H1 (cell line): ENCODE results near the gene TTC24. TPM values are rescaled to one million over a fixed set of nuclear protein-coding genes. Genes with fewer than 3 reads are reported as not detected.

Source experiments
- CTCF ChIA-PET: fragments of 300-600 bp; sonication (Branson Sonifier 250); formaldehyde crosslinking; loops from one replicate; lab custom pipeline; 2021; ENCODE audit not compliant: partially characterized antibody; lab: Charles Lee
- POLR2A ChIA-PET: fragments of 300-600 bp; sonication (Branson Sonifier 250); formaldehyde crosslinking; loops from one replicate; lab custom pipeline; 2021; ENCODE audit warnings: inconsistent platforms; ENCODE audit not compliant: partially characterized antibody; lab: Charles Lee
- DNase-seq, 2 experiments: peaks; one replicate each; pipeline versions ENCODE4 v3.0.0 to v3.0.0-alpha.2; 2010 to 2022; ENCODE audit warnings: low spot score in 2 of 2, low read depth in 1 of 2, mixed read lengths in 1 of 2
- FAIRE-seq: peaks from 2 replicates; lab custom pipeline; 2011; peaks lifted over from hg19 to GRCh38; lab: Jason Lieb, UNC
- H2AFZ ChIP-seq: 2 replicates; pipeline ENCODE4 v1.8.1; 2012; ENCODE audit warnings: low read length, inconsistent platforms
- H2AK5ac ChIP-seq: 2 replicates; pipeline ENCODE4 v1.6.1; 2013; ENCODE audit warnings: low read depth, low read length
- H2BK120ac ChIP-seq: replicated peaks from 2 replicates; pipeline ENCODE3; 2013; ENCODE audit warnings: low read depth, low read length, inconsistent platforms
- H2BK12ac ChIP-seq: 2 replicates; pipeline ENCODE4 v1.6.1; 2013; ENCODE audit warnings: low read depth, low read length
- H2BK15ac ChIP-seq: 2 replicates; pipeline ENCODE4 v1.6.1; 2013; ENCODE audit warnings: low read length
- H2BK20ac ChIP-seq: 2 replicates; pipeline ENCODE4 v1.6.1; 2013; ENCODE audit warnings: low read length
- H2BK5ac ChIP-seq: 2 replicates; pipeline ENCODE4 v1.6.1; 2013; ENCODE audit warnings: low read depth, low read length
- H3K14ac ChIP-seq: 2 replicates; pipeline ENCODE4 v1.6.1; 2013; ENCODE audit warnings: inconsistent platforms; ENCODE audit not compliant: insufficient read length
- H3K18ac ChIP-seq: 2 replicates; pipeline ENCODE4 v1.6.1; 2013; ENCODE audit warnings: low read length; ENCODE audit errors: extremely low read depth
- H3K23ac ChIP-seq: 2 replicates; pipeline ENCODE4 v1.6.1; 2013; ENCODE audit warnings: inconsistent platforms; ENCODE audit not compliant: insufficient read length
- H3K23me2 ChIP-seq: 2 replicates; pipeline ENCODE4 v1.6.1; 2013; ENCODE audit warnings: low read depth, low read length
- H3K27ac ChIP-seq: 2 replicates; pipeline ENCODE4 v1.6.1; 2011; ENCODE audit warnings: low read depth, low read length, inconsistent platforms
- H3K27me3 ChIP-seq, 4 experiments: replicated peaks in 1 of 4; 1 replicate in 1 of 4; 2 replicates in 3 of 4; pipeline versions ENCODE4 v1.6.1 to v1.8.1; 2011 to 2013; ENCODE audit warnings: low read length in 3 of 4, mild to moderate bottlenecking in 3 of 4, inconsistent platforms in 2 of 4, mixed read lengths in 2 of 4, moderate library complexity in 1 of 4; ENCODE audit not compliant: control insufficient read depth in 3 of 4, insufficient read depth in 3 of 4; ENCODE audit errors: extremely low read depth in 1 of 4
- H3K36me3 ChIP-seq, 4 experiments: 2 replicates each; pipeline versions ENCODE4 v1.6.1 to v1.8.1; 2011 to 2013; ENCODE audit warnings: mild to moderate bottlenecking in 4 of 4, low read length in 3 of 4, moderate library complexity in 2 of 4, control low read depth in 1 of 4, inconsistent platforms in 1 of 4; ENCODE audit not compliant: insufficient read depth in 4 of 4, control insufficient read depth in 2 of 4
- H3K4ac ChIP-seq: replicated peaks from 2 replicates; pipeline ENCODE3; 2013; ENCODE audit warnings: low read length, low read depth, mixed read lengths, inconsistent platforms; ENCODE audit not compliant: insufficient read length
- H3K4me1 ChIP-seq, 4 experiments: replicated peaks in 1 of 4; 1 replicate in 1 of 4; 2 replicates in 3 of 4; pipeline versions ENCODE4 v1.6.1 to v1.8.1; 2011 to 2013; ENCODE audit warnings: low read length in 3 of 4, inconsistent platforms in 2 of 4, mixed read lengths in 1 of 4; ENCODE audit not compliant: insufficient read depth in 4 of 4, control insufficient read depth in 3 of 4
- H3K4me2 ChIP-seq, 2 experiments: 2 replicates each; pipeline versions ENCODE4 v1.6.1 to v1.8.1; 2011 to 2013; ENCODE audit warnings: low read depth in 2 of 2, low read length in 2 of 2, control low read depth in 1 of 2, inconsistent platforms in 1 of 2, mild to moderate bottlenecking in 1 of 2; ENCODE audit not compliant: insufficient read depth in 1 of 2
- H3K4me3 ChIP-seq, 4 experiments: fragments of 200-600, 300-600 bp in 1 of 4; sonication (generic), shearing (Covaris generic), sonication (Bioruptor Twin) in 1 of 4; 2 replicates each; pipeline versions ENCODE4 v1.5.1 to v1.8.1; 2011 to 2016; ENCODE audit warnings: low read length in 4 of 4, low read depth in 3 of 4, control low read depth in 2 of 4, inconsistent platforms in 2 of 4, mild to moderate bottlenecking in 2 of 4, mixed read lengths in 1 of 4, moderate library complexity in 1 of 4; ENCODE audit not compliant: insufficient read depth in 2 of 4; ENCODE audit errors: extremely low read depth in 1 of 4
- H3K56ac ChIP-seq: replicated peaks from 2 replicates; pipeline ENCODE3; 2013; ENCODE audit warnings: low read depth, mild to moderate bottlenecking, mixed read lengths, low read length, inconsistent platforms; ENCODE audit not compliant: insufficient read length
- H3K79me1 ChIP-seq: 2 replicates; pipeline ENCODE4 v1.6.1; 2013; ENCODE audit warnings: low read depth, low read length, control low read depth
- H3K79me2 ChIP-seq, 2 experiments: 2 replicates each; pipeline versions ENCODE4 v1.6.1 to v1.8.1; 2012 to 2013; ENCODE audit warnings: low read length in 2 of 2, mild to moderate bottlenecking in 2 of 2, inconsistent platforms in 1 of 2; ENCODE audit not compliant: insufficient read depth in 2 of 2, control insufficient read depth in 1 of 2
- H3K9ac ChIP-seq, 4 experiments: replicated peaks in 1 of 4; 1 replicate in 1 of 4; 2 replicates in 3 of 4; pipeline versions ENCODE4 v1.6.1 to v1.8.1; 2011 to 2013; ENCODE audit warnings: low read depth in 3 of 4, low read length in 3 of 4, control low read depth in 2 of 4, mild to moderate bottlenecking in 2 of 4, moderate library complexity in 2 of 4, inconsistent platforms in 1 of 4; ENCODE audit errors: extremely low read depth in 1 of 4
- H3K9me3 ChIP-seq, 2 experiments: 2 replicates each; pipeline versions ENCODE4 v1.6.1 to v1.8.1; 2012 to 2013; ENCODE audit warnings: mild to moderate bottlenecking in 2 of 2, moderate library complexity in 2 of 2, control low read depth in 1 of 2, inconsistent platforms in 1 of 2, low read depth in 1 of 2, low read length in 1 of 2, mixed read lengths in 1 of 2; ENCODE audit not compliant: insufficient read depth in 2 of 2
- H4K20me1 ChIP-seq, 2 experiments: replicated peaks in 1 of 2; 2 replicates each; pipeline versions ENCODE3 to v1.8.1; 2011 to 2013; ENCODE audit warnings: inconsistent platforms in 2 of 2, low read length in 2 of 2, mild to moderate bottlenecking in 1 of 2; ENCODE audit not compliant: insufficient read depth in 2 of 2, control insufficient read depth in 1 of 2
- H4K5ac ChIP-seq: 2 replicates; pipeline ENCODE4 v1.6.1; 2013; ENCODE audit warnings: low read length, low read depth, mixed read lengths, inconsistent platforms; ENCODE audit not compliant: insufficient read length
- H4K8ac ChIP-seq: 2 replicates; pipeline ENCODE4 v1.8.0; 2013; ENCODE audit warnings: mild to moderate bottlenecking, moderate library complexity, low read length, inconsistent platforms; ENCODE audit not compliant: insufficient read depth; ENCODE audit errors: extremely low read depth
- H4K91ac ChIP-seq: replicated peaks from 2 replicates; pipeline ENCODE3; 2013; ENCODE audit warnings: low read length, mixed read lengths, inconsistent platforms; ENCODE audit not compliant: insufficient read length
- ATF3 ChIP-seq: IDR thresholded peaks from 2 replicates; pipeline ENCODE4 v1.6.1; 2011; ENCODE audit warnings: low read depth, mild to moderate bottlenecking, low read length; ENCODE audit not compliant: insufficient read depth
- CBX5 ChIP-seq: fragments of 300-800, 300-1000 bp; sonication (generic); IDR thresholded peaks from 2 replicates; pipeline ENCODE4 v1.7.1; 2016; ENCODE audit warnings: antibody characterized with exemption, low read length, low read depth
- GABPA ChIP-seq: IDR thresholded peaks from 2 replicates; pipeline ENCODE4 v1.6.1; 2011; ENCODE audit warnings: mild to moderate bottlenecking, low read length, moderate library complexity, borderline replicate concordance; ENCODE audit not compliant: insufficient read depth
- RAD21 ChIP-seq, 2 experiments: IDR thresholded peaks in 1 of 2; conservative IDR thresholded peaks in 1 of 2; 2 replicates each; pipeline ENCODE4 v1.6.1; 2011; ENCODE audit warnings: low read depth in 2 of 2, low read length in 2 of 2, improper control_type of control experiment in 1 of 2, inconsistent platforms in 1 of 2, mild to moderate bottlenecking in 1 of 2, moderate library complexity in 1 of 2
- TCF12 ChIP-seq: IDR thresholded peaks from 2 replicates; pipeline ENCODE4 v1.6.1; 2011; ENCODE audit warnings: low read depth, mild to moderate bottlenecking, low read length
- USF2 ChIP-seq: IDR thresholded peaks from 2 replicates; pipeline ENCODE4 v1.6.1; 2011; ENCODE audit warnings: low read length, improper control_type of control experiment
- YY1 ChIP-seq: IDR thresholded peaks from 2 replicates; pipeline ENCODE4 v1.6.1; 2011; ENCODE audit warnings: low read depth, mild to moderate bottlenecking, low read length
- WGBS, 2 experiments: shearing (Covaris generic) in 1 of 2; methylation state at CpG; one replicate each; pipeline versions ENCODE4 v1.1.6 to v1.1.7; 2013 to 2015; ENCODE audit warnings: low lambda C conversion rate in 2 of 2, mixed read lengths in 2 of 2, inconsistent platforms in 1 of 2, low coverage in 1 of 2, missing lambda C conversion rate in 1 of 2; ENCODE audit not compliant: insufficient replicate concordance in 2 of 2, insufficient coverage in 1 of 2, insufficient read length in 1 of 2; ENCODE audit errors: extremely low coverage in 1 of 2, missing lambda C conversion rate in 1 of 2; 5-methylcytosine and 5-hydroxymethylcytosine counted together
- polyA plus RNA-seq, 7 experiments: library from polyadenylated mRNA; depleted of rRNA in 3 of 7; stranded (reverse) in 5 of 7; unstranded in 2 of 7; fragments of >200 nt in 5 of 7; fragments of 200-250 nt in 2 of 7; gene quantifications; 1 replicate in 5 of 7; 2 replicates in 1 of 7; 4 replicates in 1 of 7; pipeline versions ENCODE4 v1.2.1 to v1.2.3, GENCODE V29; 2011 to 2013; ENCODE audit warnings: missing spikeins in 2 of 7, mixed read lengths in 2 of 7
- total RNA-seq: library from RNA; stranded (reverse); fragmentation: NEBNext Ultra II Directional; extraction: Animal tissue kit (Norgen Biotek cat#: 25700); gene quantifications from 2 replicates; pipeline ENCODE4 v1.2.1, GENCODE V29; 2021

The TTC24 gene
- total and polyA plus RNA-seq, 2 of the 8 experiments (the other 6 are each of a cell fraction or from before 2014, with no cell fraction given) = 0.08 TPM; not detected in 1

DNA sequence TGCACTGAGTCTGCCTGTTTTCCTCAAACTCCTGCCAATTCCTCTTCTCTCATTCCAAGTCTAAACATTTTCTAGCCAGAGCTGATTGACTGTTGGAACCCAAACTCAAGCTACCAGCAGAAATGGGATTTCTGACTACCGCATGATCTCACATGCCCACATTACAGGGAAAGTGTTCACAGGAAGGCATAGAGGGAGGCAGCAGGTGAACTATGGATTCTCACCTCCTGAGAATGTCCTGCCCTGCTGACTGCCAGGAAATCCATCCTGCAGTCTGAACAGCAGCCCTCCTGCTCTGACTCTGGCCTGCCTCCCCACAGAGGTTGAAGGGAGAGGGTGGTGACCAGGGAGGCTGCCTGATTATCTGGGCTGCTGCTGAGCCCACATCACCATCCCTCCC is 29.7 kb upstream of the TTC24 start:
- Histone ChIP-seq H2BK120ac (no peak overlapping the region), H3K4me1 (no peaks in the 10 kb centered on the region), H4K5ac (no peak overlapping the region), H3K23ac (no peak overlapping the region), H3K79me1 (no peaks in the 10 kb centered on the region), H3K27ac (no peak overlapping the region), H2AFZ (no peak overlapping the region), H3K4ac (no peak overlapping the region), H3K4me2 (no peak overlapping the region), H3K23me2 (no peaks in the 10 kb centered on the region), H3K18ac (no peak overlapping the region), H3K27me3 (no peaks in the 10 kb centered on the region), H3K9ac (no peak overlapping the region; a peak in 1 of 7 replicates), H3K79me2 (no peaks in the 10 kb centered on the region), H2AK5ac (no peak overlapping the region), H2BK15ac (no peak overlapping the region), H3K4me3 (no peak overlapping the region), H4K20me1 (peaks cover 0 to 8% of the 10 kb centered on the region in 2 experiments), H3K14ac (no peak overlapping the region), H2BK12ac (no peak overlapping the region), H2BK5ac (no peak overlapping the region; the same call in 1 of the 2 replicates), H4K91ac (no peak overlapping the region), H4K8ac (no peak overlapping the region), H3K36me3 (peaks cover 3 to 24% (median 13%) of the 10 kb centered on the region in 4 experiments; a peak in 6 of 8 replicates), H3K9me3 (no peaks in the 10 kb centered on the region), H3K56ac (no peak overlapping the region), H2BK20ac (no peak overlapping the region)
- WGBS, 2 experiments = 94% methylated on average over 1 of the region's 1 CpG; no CpG with 5 or more reads in 1 of the 2 experiments
- ChIA-PET POLR2A (interaction anchor here (0.9 to 1.6 kb wide), 2 partner anchors 13 to 52 kb away, joined by 3 read pairs; partner anchors contain the start of gene GPATCH4), CTCF (interaction anchor here (0.6 to 6.8 kb wide), 9 partner anchors 9 to 777 kb away, joined by 3 to 33 read pairs (median 3); partner anchors contain the start of gene NAXE)
- no peak for DNase-seq
- TF ChIP-seq CBX5 (no peak), USF2 (no peak), YY1 (no peak), GABPA (no peak), TCF12 (no peak), RAD21 (IDR thresholded peaks at IDR 0.05 in 1 of 2, conservative IDR thresholded peaks at IDR 0.05 in 1 of 2; ENCODE audit: low read depth in 2 of 2, low read length in 2 of 2) (no peak), ATF3 (no peak)
- FAIRE-seq = no peak
